Spinal cord (tissue), 10 donors: ENCODE results near the gene CHRM5. TPM values are rescaled to one million over a fixed set of nuclear protein-coding genes. Genes with fewer than 3 reads are reported as not detected.

Experiments
- DNase-seq, 6 donors: peaks; one replicate each; pipeline versions ENCODE4 v3.0.0 to v3.0.0-alpha.2; 2013 to 2015; ENCODE audit warnings: low spot score in 6 of 6, low read depth in 4 of 6
- H3K27ac ChIP-seq: one replicate; pipeline ENCODE4 v1.5.1; 2013; ENCODE audit warnings: low read depth, low read length, control low read depth
- H3K27me3 ChIP-seq: one replicate; pipeline ENCODE4 v1.6.1; 2013; ENCODE audit warnings: low read length; ENCODE audit not compliant: control insufficient read depth, insufficient read depth
- H3K36me3 ChIP-seq: one replicate; pipeline ENCODE4 v1.6.1; 2013; ENCODE audit warnings: low read length; ENCODE audit not compliant: control insufficient read depth, insufficient read depth
- H3K4me1 ChIP-seq: one replicate; pipeline ENCODE4 v1.6.1; 2013; ENCODE audit warnings: low read length; ENCODE audit not compliant: control insufficient read depth, insufficient read depth
- H3K4me3 ChIP-seq: one replicate; pipeline ENCODE4 v1.5.1; 2013; ENCODE audit warnings: low read depth, low read length, control low read depth
- H3K9me3 ChIP-seq: one replicate; pipeline ENCODE4 v1.6.1; 2013; ENCODE audit warnings: low read length; ENCODE audit not compliant: control insufficient read depth, insufficient read depth
- WGBS: methylation state at CpG from one replicate; pipeline ENCODE4 v1.1.5; 2013; ENCODE audit warnings: missing lambda C conversion rate; ENCODE audit not compliant: insufficient coverage; 5-methylcytosine and 5-hydroxymethylcytosine counted together
- polyA plus RNA-seq, 2 donors: library from polyadenylated mRNA; unstranded; fragments of 120-200 nt; gene quantifications; one replicate each; pipeline ENCODE4 v1.2.1, GENCODE V29; 2013; ENCODE audit not compliant: insufficient read length in 2 of 2
- total RNA-seq, 2 donors: library from RNA; depleted of rRNA in 1 of 2; stranded (reverse); fragments of 120-200 nt in 1 of 2; fragments of >200 nt in 1 of 2; gene quantifications; one replicate each; pipeline versions ENCODE4 v1.2.3 to v1.2.4, GENCODE V29; 2013 to 2014
- donor health status: healthy.

The CHRM5 gene
- total and polyA plus RNA-seq, 4 donors: 1.2 to 3.9 (median 1.8) TPM

DNA sequence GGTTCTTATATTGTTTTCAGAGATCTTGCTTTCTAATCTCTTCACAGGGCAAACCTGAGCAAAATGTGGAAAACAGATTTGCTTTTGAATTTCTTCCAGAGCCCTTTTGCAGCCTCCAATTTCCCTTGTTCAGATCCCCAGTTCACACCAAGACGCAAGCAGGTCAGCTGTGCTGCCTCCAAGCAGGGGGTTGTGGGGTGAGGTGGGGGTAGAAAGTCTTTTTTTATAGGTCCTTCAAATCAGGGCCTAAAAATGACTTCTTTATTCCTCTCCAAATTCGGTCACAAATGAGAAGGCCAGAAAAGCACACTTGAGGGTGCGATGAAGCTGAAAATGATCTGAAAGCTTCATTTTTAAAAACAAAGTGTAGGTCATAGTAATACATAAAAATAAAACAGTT is 97.0 kb downstream of the CHRM5 start:
- Histone ChIP-seq H3K36me3 (no peaks in the 10 kb centered on the region), H3K27ac (no peak overlapping the region), H3K4me1 (peaks cover 3% of the 10 kb centered on the region), H3K27me3 (no peaks in the 10 kb centered on the region), H3K4me3 (no peak overlapping the region), H3K9me3 (no peaks in the 10 kb centered on the region)
- no peak for DNase-seq
- WGBS: no CpG with 5 or more reads among the region's 3 CpGs

DNA sequence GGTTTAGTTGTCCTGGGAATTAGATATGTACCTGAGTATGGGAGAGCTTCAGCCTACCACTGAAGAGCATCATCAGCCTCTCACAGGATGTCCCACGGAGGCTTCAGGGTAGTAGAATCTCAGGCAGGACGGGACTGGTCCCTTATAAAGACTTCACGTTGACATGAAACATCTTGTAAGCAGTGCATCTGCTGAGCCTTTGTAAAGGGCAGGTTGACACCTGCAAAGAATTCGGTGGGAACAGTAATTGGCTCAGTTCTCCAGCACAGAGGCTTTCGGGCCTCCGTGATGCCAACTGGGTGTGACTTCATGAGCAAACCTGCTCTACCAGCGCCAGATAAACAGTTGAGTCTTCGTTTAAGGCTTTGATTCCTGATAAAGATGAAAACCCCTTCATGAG is 97.6 kb downstream of the CHRM5 start:
- 88% methylated on average over 7 of the region's 8 CpGs for WGBS
- Histone ChIP-seq H3K27ac (no peak overlapping the region), H3K4me1 (peaks cover 3% of the 10 kb centered on the region), H3K36me3 (no peaks in the 10 kb centered on the region), H3K9me3 (no peaks in the 10 kb centered on the region), H3K4me3 (no peak overlapping the region), H3K27me3 (no peaks in the 10 kb centered on the region)
- no peak for DNase-seq

DNA sequence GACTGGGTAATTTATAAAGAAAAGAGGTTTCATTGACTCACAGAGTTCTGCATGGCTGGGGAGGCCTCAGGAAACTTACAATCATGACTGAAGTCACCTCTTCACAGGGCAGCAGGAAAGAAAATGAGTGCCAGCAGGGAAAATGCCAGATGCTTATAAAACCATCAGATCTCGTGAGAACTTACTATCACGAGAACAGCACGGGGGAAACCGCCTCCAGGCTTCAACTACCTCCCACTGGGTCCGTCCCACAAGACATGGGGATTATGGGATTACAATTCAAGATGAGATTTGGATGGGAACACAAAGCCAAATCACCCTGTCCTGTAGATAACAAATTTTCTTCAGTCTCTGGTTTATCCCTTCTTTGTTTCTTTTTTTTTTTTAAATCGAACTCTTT is 101.7 kb downstream of the CHRM5 start:
- Histone ChIP-seq H3K4me1 (no peaks in the 10 kb centered on the region), H3K9me3 (no peaks in the 10 kb centered on the region), H3K27ac (no peak overlapping the region), H3K27me3 (no peaks in the 10 kb centered on the region), H3K4me3 (no peak overlapping the region), H3K36me3 (no peaks in the 10 kb centered on the region)
- no peak for DNase-seq
- no CpG with 5 or more reads among the region's 6 CpGs for WGBS

GRCh38 chr15:34076785-34077184 is 108.5 kb downstream of the CHRM5 start:
- no peaks in the 10 kb centered on the region for H3K4me1 ChIP-seq
- no peaks in the 10 kb centered on the region for H3K27me3 ChIP-seq
- no peak for DNase-seq
- H3K36me3 ChIP-seq: no peaks in the 10 kb centered on the region
- H3K27ac ChIP-seq: no peak overlapping the region
- no peak overlapping the region for H3K4me3 ChIP-seq
- WGBS: 87% methylated on average over 3 of the region's 4 CpGs
- no peaks in the 10 kb centered on the region for H3K9me3 ChIP-seq

DNA sequence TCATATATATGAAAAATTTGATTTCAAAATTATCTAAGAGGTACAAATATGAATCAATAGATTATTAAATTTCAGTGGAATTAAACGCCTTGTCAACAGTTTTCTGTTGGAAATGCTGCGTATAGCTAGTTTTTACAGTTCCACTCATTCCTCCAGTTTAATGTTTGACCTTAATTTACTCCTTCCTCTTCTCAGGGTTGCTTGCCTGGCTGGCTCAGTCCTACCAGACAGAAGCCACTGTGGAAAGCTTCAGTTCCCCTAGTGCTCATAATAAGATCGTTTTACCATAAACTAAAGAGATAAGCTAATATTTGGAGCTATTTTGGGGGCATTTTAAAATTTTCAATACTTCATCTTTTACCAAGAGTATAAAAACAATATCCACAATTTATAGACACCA is 110.6 kb downstream of the CHRM5 start:
- no peaks in the 10 kb centered on the region for H3K9me3 ChIP-seq

GRCh38 chr15:34079904-34080303 is 111.6 kb downstream of the CHRM5 start:
- Histone ChIP-seq H3K9me3 (no peaks in the 10 kb centered on the region), H3K4me3 (no peak overlapping the region), H3K36me3 (peaks cover 2% of the 10 kb centered on the region), H3K4me1 (no peaks in the 10 kb centered on the region), H3K27ac (no peak overlapping the region), H3K27me3 (no peaks in the 10 kb centered on the region)
- WGBS: no CpG with 5 or more reads among the region's 4 CpGs
- no peak for DNase-seq

More for the DNA sequence above, 110.6 kb downstream of the CHRM5 start:
- Histone ChIP-seq H3K27ac (no peak overlapping the region), H3K4me1 (no peaks in the 10 kb centered on the region), H3K27me3 (no peaks in the 10 kb centered on the region), H3K4me3 (no peak overlapping the region), H3K36me3 (peaks cover 2% of the 10 kb centered on the region)
- DNase-seq: no peak
- WGBS: no CpG with 5 or more reads among the region's 3 CpGs

DNA sequence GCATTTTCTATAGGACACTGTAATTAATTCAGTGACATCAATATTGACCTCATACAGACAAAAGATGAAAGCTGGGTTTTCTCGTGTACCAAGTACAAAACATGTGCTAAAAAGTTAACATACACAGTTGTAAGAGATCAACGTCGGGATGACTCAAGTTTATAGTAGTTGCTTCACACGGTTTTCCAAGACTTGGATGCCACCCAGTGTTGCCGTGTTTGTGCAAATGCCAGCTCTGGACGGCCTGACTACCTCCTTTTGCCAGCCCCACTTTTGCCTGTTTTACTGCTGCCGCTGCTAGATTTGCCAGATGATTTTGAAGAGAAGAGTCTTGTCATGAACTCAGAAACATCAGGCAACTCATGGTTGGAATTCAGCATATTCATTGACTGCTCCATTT is 115.8 kb downstream of the CHRM5 start:
- Histone ChIP-seq H3K4me3 (no peak overlapping the region), H3K9me3 (no peaks in the 10 kb centered on the region), H3K27ac (no peak overlapping the region), H3K36me3 (peaks cover 13% of the 10 kb centered on the region), H3K27me3 (no peaks in the 10 kb centered on the region), H3K4me1 (no peaks in the 10 kb centered on the region)
- WGBS: 64% methylated on average over 4 of the region's 7 CpGs
- no peak for DNase-seq

GRCh38 chr15:34085746-34086145 is 117.4 kb downstream of the CHRM5 start:
- 100% methylated on average over 1 of the region's 2 CpGs for WGBS
- Histone ChIP-seq H3K27me3 (no peaks in the 10 kb centered on the region), H3K4me3 (no peak overlapping the region), H3K4me1 (no peaks in the 10 kb centered on the region), H3K36me3 (peaks cover 17% of the 10 kb centered on the region), H3K9me3 (no peaks in the 10 kb centered on the region), H3K27ac (no peak overlapping the region)
- no peak for DNase-seq

DNA sequence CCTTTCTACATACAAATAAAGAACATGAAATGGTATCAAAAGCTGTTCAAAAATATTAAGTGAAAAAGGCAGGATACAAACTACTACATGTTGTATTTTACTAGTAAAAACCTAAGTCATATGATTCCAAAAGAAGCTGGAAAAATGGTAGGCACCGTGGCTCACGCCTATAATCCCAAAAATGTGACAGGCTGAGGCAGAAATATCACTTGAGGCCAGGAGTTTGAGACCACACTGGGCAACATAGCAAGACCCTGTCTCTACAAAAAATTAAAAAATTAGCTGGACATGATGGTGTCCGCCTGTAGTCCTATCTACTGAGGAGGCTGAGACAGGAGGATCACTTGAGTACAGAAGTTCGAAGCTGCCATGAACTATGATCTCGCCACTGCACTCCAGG is 131.6 kb downstream of the CHRM5 start:
- Histone ChIP-seq H3K9me3 (no peaks in the 10 kb centered on the region), H3K36me3 (peaks cover 3% of the 10 kb centered on the region), H3K27me3 (no peaks in the 10 kb centered on the region), H3K4me3 (no peak overlapping the region), H3K4me1 (peaks cover 8% of the 10 kb centered on the region), H3K27ac (no peak overlapping the region)
- no peak for DNase-seq
- 95% methylated on average over 3 of the region's 5 CpGs for WGBS

DNA sequence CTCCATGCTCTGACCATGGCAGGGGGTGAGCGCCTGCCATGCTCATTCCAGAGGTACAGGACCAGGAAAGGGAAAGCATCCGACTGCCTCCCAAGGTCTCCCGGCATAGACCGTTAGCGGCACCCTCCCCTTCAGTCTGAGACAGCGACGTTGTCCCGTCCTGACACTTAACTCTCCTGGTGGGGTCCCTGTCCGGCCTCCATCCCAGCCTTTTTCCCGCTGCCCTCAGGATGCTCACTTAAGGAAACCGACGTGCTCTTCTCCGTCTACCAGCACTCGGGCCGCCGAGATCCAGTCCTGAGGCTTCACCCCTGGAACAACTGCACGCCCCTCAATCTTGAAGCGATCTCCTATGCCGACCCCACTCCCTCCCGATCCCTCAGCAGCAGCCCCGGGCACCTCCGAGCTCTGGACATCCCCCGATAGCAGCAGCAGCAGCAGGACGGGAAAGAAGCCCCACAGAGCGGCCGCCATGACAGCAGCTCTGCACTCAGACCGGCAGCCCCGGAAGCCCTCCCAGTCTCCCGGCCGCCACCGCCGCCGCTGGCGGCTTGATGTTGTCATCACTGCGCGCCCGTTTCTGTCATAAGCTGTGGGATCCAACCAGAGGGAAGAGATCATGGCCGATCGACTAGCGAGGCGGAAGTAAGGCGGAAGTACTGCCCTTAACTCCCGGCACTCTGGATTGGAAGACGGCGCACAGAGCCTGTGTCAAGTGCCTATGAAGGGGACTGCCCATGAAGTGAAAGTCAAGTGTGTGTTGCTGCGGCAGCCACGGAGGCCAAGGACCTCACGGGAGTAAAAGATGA is 133.3 kb downstream of the CHRM5 start, which contains the start of the genes EMC7 and PGBD4:
Gene EMC7 (minus strand): TSS at position 497 of the 809 bp plus-strand sequence. CDS start 23 bp downstream, at position 474.
Gene PGBD4 (plus strand): TSS at position 718 of the 809 bp plus-strand sequence. CDS start 449 bp downstream, outside the sequence.
- WGBS: 0% methylated on average over 46 of the region's 48 CpGs

More for the DNA sequence above, 133.3 kb downstream of the CHRM5 start, which contains the start of the genes EMC7 and PGBD4:
- Histone ChIP-seq H3K9me3 (no peaks in the 10 kb centered on the region), H3K27ac (peak within 1 kb of the TSS; percentile 93), H3K4me3 (peak within 1 kb of the TSS; percentile 94), H3K27me3 (no peaks in the 10 kb centered on the region), H3K36me3 (no peaks in the 10 kb centered on the region), H3K4me1 (peaks cover 8% of the 10 kb centered on the region)
- DNase-seq: peak; percentile 96 to 99 (median 98)
